Measurements from ENCODE around the gene MAP4K3.

Gene MAP4K3

DNA sequence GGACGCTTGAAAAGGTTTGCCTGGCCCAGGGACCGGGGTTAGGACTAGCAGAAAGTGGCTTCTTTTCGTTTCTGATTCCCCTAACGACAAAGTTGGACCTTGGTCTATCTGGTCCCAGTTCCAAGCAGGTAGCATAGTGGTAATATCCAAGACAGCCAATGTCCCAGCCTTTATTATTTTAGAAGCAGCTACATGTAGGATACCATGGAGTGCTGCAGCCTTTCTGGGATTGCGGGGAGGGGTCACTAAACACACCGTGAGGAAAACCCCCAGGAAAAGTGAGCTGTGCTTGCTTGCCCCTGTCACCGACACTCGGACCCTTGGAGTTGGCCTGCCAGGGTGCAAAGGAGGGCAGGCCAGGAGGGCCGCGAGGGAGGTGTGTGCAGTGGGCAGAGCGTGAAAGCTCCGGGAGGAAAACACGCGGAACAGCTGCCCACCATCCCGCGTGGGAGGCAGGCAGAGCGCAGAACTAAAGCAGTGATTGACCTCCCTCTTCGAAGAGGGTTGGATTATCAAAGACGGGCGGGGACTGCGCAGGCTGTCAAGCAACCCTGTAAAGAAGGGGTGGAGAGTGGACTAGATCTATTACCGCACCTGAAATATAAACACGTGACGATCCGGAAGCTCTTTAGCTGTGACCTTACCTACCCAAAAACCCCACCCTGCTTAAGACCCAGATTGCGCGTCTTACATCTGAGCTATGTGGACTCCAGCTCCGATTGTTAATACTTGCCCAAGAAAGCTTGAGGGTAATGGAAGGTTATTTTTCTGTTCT is 624 bp upstream of the MAP4K3 start:
- DNase-seq, result peak; percentile 37

DNA sequence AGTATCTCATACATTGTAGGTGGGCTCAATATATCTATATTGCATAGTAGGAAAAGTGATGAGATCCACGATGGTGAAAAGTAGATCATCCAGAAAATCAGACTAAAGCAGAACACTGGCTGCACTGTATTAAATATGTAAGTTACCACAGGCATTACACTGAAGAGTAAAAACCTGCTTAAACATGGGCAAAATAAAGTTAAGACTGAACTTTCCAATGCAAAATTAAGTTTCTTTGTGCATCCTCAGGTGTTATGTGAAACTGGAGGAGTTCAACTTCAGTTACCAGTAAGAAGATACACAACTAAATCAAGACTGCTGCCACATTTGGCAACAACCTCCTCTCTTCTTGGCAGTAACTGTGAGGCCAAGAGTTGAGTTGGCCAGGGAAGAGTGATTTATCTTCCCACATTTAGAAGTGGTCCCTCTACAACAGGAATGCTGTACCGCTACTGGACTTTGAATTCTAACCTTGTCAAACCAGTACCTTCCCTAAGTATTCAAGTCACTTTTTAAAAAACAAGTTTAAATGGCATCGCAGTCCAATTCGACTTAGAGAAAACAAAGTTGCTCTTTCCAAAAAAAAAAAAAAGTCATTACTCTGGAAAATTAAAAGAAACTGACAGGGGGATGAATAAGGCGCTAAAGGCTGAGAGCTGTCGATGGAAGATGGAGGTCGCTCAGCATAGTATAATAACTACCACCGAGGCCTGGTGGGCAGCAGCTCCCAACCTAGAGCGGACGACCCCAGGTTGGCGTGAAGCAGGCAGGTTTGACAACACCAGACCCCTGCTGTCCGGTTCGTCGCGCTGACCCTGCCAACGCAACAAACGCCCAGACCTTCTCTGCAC is 1.1 kb downstream of the MAP4K3 start:
- no peak for DNase-seq

GRCh38 chr2:39435234-39435633 is 1.9 kb downstream of the MAP4K3 start:
- DNase-seq, result no peak

- no peak for DNase-seq
These were observed 2.7 kb downstream of the MAP4K3 start for GRCh38 chr2:39434233-39434897.

GRCh38 chr2:39433586-39434195 is 3.4 kb downstream of the MAP4K3 start:
- no peak for DNase-seq

GRCh38 chr2:39432701-39433100 is 4.4 kb downstream of the MAP4K3 start:
- no peak for DNase-seq

- DNase-seq, result no peak
These were observed 5.3 kb downstream of the MAP4K3 start for GRCh38 chr2:39431592-39432316.

DNA sequence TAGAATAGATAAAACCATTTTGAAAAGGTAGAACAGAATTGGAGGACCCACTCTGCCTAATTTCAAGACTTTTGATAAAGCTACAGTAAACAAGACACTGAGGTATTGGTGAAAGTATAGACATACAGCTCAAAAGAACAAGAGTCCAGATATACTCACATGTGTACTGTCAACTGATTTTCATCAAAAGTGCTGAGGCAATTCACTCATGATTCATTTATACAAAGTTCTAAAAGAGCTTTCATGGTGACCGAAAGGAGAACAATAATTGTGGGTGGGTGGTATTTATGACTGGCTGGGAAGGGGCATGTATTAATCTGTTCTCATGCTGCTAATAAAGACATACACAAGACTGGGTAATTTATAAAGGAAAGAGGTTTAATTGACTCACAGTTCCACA is 7.3 kb downstream of the MAP4K3 start:
- DNase-seq, result no peak

- DNase-seq, result no peak
These were observed 12.1 kb downstream of the MAP4K3 start for GRCh38 chr2:39424951-39425350.

- DNase-seq, result no peak
These were observed 14.4 kb downstream of the MAP4K3 start for GRCh38 chr2:39422700-39423099.

DNA sequence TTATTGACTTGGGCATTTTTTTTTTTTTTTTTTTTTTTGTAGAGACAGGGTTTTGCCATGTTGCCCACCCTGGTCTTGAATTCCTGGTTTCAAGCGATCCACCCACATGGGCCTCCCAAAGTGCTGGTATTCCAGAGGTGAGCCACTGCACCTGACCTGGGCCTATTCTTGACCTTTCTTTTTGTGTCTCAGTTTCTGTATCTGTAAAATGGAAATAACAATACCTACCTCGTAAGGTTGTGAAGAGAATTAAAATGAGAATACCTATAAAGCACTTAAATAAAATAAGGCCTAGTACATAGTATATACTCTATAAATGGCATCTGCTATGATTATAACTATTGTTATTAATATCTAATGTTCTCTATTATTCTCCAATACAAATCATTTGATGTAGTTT is 15.7 kb downstream of the MAP4K3 start:
- no peak for DNase-seq

GRCh38 chr2:39419282-39420223 is 17.5 kb downstream of the MAP4K3 start:
- DNase-seq, result no peak

DNA sequence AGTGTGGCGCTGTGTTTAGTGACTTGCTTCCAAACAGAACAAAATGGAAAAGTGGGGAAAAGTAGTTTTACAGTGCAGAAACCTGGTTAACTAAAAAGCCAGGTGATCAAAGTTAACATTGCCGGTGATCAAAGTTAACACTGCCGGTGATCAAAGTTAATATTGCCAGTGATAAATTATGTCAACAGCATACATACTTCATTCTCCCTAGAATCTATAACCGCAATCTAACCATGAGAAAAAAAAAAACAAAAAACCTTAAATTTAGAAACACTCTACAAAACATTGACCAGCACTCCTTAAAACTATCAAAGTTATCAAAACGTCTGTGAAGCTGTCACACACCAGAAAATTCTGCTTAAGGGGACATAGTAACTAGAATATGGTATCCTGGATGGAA is 18.6 kb downstream of the MAP4K3 start:
- DNase-seq, result no peak

- DNase-seq, result no peak
These were observed 20.9 kb downstream of the MAP4K3 start for GRCh38 chr2:39416140-39416539.

GRCh38 chr2:39413063-39413737 is 23.9 kb downstream of the MAP4K3 start:
- no peak for DNase-seq

DNA sequence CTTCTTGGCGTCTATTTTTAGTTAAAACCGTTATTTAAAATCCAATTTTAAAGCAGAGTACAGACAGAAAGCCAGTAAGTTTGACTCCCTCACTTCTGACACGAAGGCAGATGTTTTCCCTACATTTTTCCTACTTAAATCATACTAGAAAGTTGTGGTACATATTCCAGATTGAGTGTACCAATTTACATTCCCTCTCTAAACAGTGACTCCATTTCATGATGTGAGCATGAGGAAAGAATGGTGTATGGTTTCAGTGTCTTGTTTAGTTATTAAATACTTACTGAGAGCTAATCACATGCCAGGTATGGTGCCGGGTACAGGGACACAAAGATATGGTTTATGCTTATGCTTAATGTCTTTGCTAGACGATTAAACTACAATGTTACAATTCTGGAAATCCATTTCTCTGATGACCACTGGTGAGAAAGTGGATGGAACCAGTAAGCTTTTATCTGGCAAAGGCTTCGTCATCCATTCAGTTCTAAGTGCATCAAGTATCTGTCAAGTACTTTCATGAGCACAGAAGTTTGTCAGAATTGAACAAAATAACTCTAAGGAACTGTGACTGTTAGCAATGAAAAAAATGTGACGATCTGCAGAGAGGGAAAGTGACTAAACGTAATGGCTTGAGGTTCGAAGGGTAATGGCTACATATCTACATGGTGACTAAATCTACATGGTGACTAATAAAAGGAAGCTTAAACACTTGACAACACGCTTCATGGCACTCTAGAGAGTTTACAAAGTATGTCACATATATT is 25.7 kb downstream of the MAP4K3 start:
- DNase-seq, result no peak

DNA sequence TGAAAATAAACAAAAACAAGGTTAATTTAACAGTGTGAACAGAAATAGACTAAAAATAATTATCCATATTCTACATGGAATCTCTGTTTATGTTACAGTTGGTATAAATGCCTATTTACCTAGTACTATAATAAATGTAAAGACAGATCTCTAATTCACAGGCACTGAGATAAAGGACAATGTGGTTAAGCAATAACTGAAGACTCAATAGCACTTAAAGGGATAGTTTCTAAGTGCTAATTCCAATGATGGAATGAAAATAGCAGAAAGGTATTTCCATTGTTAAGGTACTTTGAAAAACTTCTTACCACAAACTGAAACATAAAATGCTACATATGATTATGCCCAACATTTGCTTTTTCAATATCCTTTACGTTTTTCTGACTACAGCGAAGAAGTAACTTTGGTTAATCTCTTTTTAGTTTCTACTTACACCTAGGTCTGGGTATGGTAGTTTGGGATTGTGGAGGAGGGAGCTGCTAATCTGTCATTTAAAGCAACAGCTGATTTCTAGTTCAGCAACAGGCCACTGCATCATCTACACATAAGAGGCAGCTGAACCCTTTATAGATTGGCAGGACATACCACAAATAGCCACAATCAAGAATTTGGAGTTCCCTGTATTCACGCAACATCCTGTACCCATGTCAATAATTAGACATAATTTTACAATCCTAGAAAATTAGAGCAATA is 27.2 kb downstream of the MAP4K3 start:
- DNase-seq, result no peak

DNA sequence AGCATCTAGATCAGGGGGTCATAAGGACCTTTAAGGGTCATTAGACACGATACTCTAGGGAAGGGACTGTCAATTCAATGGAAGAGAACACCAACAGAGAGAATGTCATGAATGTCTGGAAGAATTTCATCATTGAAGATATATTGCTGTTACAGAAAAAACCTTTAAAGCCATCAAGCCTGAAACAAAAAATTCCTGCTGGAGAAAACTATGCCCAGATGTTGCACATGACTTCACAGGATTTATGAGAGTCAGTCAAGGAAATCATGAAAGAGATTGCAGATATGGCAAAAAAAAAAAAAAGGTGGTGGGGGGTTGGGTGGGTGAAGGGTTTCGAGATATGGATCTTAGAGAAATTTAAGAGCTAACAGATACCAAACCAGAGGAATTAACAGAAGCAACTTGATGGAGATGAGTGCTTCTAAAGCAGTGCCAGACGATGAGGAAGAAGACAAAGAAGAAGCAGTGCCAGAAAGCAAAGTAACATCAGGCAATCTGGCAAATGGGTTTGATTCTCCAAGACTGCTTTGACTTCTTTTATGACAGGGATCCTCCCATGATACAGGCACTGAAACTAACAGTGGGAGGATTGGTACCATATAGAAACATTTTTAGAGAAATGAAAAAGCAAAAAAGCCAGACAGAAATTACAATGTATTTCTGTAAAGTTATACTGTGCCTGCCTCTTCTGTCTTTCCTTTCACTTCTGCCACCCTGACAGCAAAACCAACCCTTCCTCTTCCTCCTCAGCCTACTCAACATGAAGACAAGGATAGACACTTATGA is 28.5 kb downstream of the MAP4K3 start:
- DNase-seq, result no peak
